Kidney (tissue), 14 donors: Measurements from ENCODE around the gene NT5DC4. TPM values are rescaled to one million over a fixed set of nuclear protein-coding genes. Genes with fewer than 3 reads are reported as not detected.

ENCODE experiments used
- DNase-seq, 5 donors: peaks; one replicate each; pipeline ENCODE4 v3.0.0-alpha.2; 2013 to 2020
- FAIRE-seq: peaks from 2 replicates; lab custom pipeline; 2012; peaks lifted over from hg19 to GRCh38; lab: Jason Lieb, UNC
- H3K27ac ChIP-seq, 2 donors: one replicate each; pipeline ENCODE4 v1.7.0; 2013; ENCODE audit warnings: low read depth in 2 of 2, low read length in 2 of 2, inconsistent platforms in 1 of 2
- H3K27me3 ChIP-seq: one replicate; pipeline ENCODE4 v1.7.1; 2013; ENCODE audit warnings: low read length, inconsistent platforms; ENCODE audit not compliant: control insufficient read depth, insufficient read depth
- H3K36me3 ChIP-seq, 3 donors: one replicate each; pipeline versions ENCODE4 v1.7.0 to v1.7.1; 2013; ENCODE audit warnings: low read length in 3 of 3, control low read depth in 1 of 3, inconsistent platforms in 1 of 3; ENCODE audit not compliant: insufficient read depth in 3 of 3, control insufficient read depth in 2 of 3
- H3K4me1 ChIP-seq, 3 donors: one replicate each; pipeline versions ENCODE4 v1.7.0 to v1.7.1; 2013; ENCODE audit warnings: low read length in 3 of 3, inconsistent platforms in 1 of 3, low read depth in 1 of 3; ENCODE audit not compliant: control insufficient read depth in 2 of 3, insufficient read depth in 2 of 3
- H3K4me3 ChIP-seq, 3 donors: one replicate each; pipeline versions ENCODE4 v1.7.0 to v1.8.1; 2013; ENCODE audit warnings: low read length in 3 of 3, control low read depth in 1 of 3, inconsistent platforms in 1 of 3
- H3K9ac ChIP-seq, 3 donors: one replicate each; pipeline versions ENCODE4 v1.7.0 to v1.7.1; 2013; ENCODE audit warnings: low read length in 3 of 3, control low read depth in 1 of 3, inconsistent platforms in 1 of 3
- H3K9me3 ChIP-seq, 3 donors: one replicate each; pipeline versions ENCODE4 v1.7.0 to v1.7.1; 2013; ENCODE audit warnings: low read length in 3 of 3, control low read depth in 1 of 3, inconsistent platforms in 1 of 3; ENCODE audit not compliant: control insufficient read depth in 2 of 3, insufficient read depth in 1 of 3
- intact Hi-C: fragments of 100-400 bp; cut with DNase I; formaldehyde crosslinking; loops from one replicate; pipeline ENCODE4 v1.11.1; 2022
- polyA plus RNA-seq: library from polyadenylated mRNA; stranded (reverse); fragments of 350-450 nt; fragmentation: Illumina TruSeq; extraction: RNeasy Lipid Tissue Mini Kit (QIAGEN cat#74804); gene quantifications from one replicate; pipeline ENCODE4 v1.2.3, GENCODE V29; 2014; ENCODE audit warnings: low read depth, low replicate concordance; ENCODE audit not compliant: insufficient read depth
- total RNA-seq: library from RNA; stranded (reverse); fragmentation: NEBNext Ultra II Directional; extraction: Animal tissue kit (Norgen Biotek cat#: 25700); gene quantifications from one replicate; pipeline ENCODE4 v1.2.1, GENCODE V29; 2021
- TF ChIP-seq, protein P1 (sequence below): IDR thresholded peaks from 3 replicates; pipeline ENCODE4 v1.5.1; 2012; ENCODE audit warnings: mild to moderate bottlenecking, moderate library complexity, borderline replicate concordance; ENCODE audit not compliant: insufficient read depth; ENCODE audit errors: extremely low read depth
- donor health status: control.
- donor health status: control.
- donor health status: control.
- donor health status: control.
- donor health status: control.
- donor health status: DM: yes; HTN: yes; CAD: no.
- donor health status: Normal renal cell carcinoma (clear cell type).

The NT5DC4 gene
- total and polyA plus RNA-seq, 2 donors from 2014 or later: not detected

DNA sequence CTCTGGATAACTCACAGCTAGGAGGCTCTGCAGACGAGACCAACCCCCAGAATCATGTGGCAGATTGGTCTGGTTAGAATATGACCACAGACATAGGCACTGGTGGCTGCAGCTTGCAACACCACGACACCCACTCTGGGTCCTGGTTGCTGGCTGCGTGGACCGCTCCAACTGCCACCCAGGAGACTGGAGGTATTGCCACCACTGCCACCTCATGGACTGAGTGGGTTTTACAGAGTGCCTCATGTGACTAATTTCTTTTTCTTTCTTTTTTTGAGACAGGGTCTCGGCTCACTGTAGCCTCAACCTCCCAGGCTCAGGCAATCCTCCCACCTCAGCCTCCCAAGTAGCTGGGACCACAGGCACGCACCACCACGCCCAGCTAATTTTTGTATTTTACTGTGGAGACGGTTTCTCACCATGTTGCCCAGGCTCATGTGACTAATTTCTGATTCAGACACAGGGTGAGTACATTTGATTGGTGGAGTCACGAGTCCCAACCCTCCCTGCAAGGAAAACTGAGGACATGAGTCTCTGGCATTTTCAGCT lies 29.9 kb upstream of the NT5DC4 start:
- no peak overlapping the region for H3K9ac ChIP-seq
- DNase-seq (peak in 3 of 5 donors; percentile 33 to 82 (median 46)), FAIRE-seq (no peak)
- peaks cover 0 to 7% (median 0%) of the 10 kb centered on the region in 3 donors for H3K4me1 ChIP-seq
- H3K4me3 ChIP-seq: peak overlapping the region in 2 of 3 donors; percentile 6 to 16
- TF ChIP-seq, protein P1, sequence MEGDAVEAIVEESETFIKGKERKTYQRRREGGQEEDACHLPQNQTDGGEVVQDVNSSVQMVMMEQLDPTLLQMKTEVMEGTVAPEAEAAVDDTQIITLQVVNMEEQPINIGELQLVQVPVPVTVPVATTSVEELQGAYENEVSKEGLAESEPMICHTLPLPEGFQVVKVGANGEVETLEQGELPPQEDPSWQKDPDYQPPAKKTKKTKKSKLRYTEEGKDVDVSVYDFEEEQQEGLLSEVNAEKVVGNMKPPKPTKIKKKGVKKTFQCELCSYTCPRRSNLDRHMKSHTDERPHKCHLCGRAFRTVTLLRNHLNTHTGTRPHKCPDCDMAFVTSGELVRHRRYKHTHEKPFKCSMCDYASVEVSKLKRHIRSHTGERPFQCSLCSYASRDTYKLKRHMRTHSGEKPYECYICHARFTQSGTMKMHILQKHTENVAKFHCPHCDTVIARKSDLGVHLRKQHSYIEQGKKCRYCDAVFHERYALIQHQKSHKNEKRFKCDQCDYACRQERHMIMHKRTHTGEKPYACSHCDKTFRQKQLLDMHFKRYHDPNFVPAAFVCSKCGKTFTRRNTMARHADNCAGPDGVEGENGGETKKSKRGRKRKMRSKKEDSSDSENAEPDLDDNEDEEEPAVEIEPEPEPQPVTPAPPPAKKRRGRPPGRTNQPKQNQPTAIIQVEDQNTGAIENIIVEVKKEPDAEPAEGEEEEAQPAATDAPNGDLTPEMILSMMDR: peak; percentile 74
- H3K36me3 ChIP-seq: no peaks in the 10 kb centered on the region
- intact Hi-C loops: no loop called here
- H3K9me3 ChIP-seq: no peaks in the 10 kb centered on the region
- H3K27ac ChIP-seq: no peak overlapping the region
- H3K27me3 ChIP-seq: no peaks in the 10 kb centered on the region

DNA sequence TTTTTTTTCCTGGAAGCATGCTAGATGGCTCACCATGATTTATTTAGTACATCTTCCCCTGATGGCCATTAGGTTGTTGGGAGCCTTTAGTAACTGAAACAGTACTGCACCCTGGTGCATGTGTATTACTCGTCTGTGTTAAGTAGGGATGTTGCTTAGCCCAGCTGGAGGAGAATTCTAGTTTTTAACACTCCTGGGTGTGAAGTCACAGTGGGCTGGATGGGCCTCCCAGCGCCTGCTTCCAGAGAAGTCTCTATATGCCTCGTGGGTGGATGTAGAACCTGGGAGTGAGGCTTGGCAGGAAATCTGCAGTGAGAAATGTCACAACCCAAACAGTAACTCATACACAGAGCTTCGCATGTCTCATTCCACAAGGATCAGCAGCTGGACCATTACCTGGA lies 28.9 kb upstream of the NT5DC4 start:
- H3K9ac ChIP-seq: no peak overlapping the region
- H3K4me3 ChIP-seq: no peak overlapping the region
- FAIRE-seq (no peak), DNase-seq (no peak)
- H3K27ac ChIP-seq: peak overlapping the region in 1 of 2 donors; percentile 27
- peaks cover 0 to 7% (median 0%) of the 10 kb centered on the region in 3 donors for H3K4me1 ChIP-seq
- intact Hi-C loops: no loop called here
- TF ChIP-seq, protein P1: no peak
- H3K36me3 ChIP-seq: no peaks in the 10 kb centered on the region
- no peaks in the 10 kb centered on the region for H3K9me3 ChIP-seq
- H3K27me3 ChIP-seq: no peaks in the 10 kb centered on the region

DNA sequence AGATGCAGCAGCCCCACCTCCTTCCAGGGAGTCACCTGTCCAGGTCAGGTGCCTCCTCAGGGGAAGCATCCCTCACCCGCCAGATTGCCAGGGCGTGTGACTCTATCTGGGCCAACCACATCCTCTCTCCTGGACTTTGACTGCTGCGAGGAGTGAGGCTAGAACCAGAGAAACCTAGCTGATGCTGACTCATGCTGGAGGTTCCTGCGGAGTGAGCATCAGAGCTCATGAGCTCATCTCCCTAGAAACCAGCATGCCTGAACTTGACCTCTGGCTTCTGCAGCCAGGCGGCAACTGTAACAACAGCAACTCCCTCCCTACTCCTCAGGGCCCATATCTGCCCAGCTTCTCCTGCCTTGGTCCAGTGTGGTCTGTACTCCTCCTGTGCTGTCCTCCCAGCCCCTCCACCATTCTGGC lies 28.3 kb upstream of the NT5DC4 start:
- H3K9me3 ChIP-seq: no peaks in the 10 kb centered on the region
- DNase-seq (peak; percentile 64 to 83 (median 69)), FAIRE-seq (no peak)
- no peaks in the 10 kb centered on the region for H3K27me3 ChIP-seq
- intact Hi-C loops: no loop called here
- H3K27ac ChIP-seq: peak overlapping the region in 1 of 2 donors; percentile 27
- H3K36me3 ChIP-seq: no peaks in the 10 kb centered on the region
- no peak overlapping the region for H3K9ac ChIP-seq
- TF ChIP-seq, protein P1: no peak
- H3K4me1 ChIP-seq: peaks cover 0 to 7% (median 0%) of the 10 kb centered on the region in 3 donors
- no peak overlapping the region for H3K4me3 ChIP-seq
